Measurements from ENCODE around the gene D2HGDH.
"Not testable (repeated sequence)": the region's sequence is repeated elsewhere in the genome, so short reads cannot be mapped to it uniquely, and the experiment has no call there.

DNA sequence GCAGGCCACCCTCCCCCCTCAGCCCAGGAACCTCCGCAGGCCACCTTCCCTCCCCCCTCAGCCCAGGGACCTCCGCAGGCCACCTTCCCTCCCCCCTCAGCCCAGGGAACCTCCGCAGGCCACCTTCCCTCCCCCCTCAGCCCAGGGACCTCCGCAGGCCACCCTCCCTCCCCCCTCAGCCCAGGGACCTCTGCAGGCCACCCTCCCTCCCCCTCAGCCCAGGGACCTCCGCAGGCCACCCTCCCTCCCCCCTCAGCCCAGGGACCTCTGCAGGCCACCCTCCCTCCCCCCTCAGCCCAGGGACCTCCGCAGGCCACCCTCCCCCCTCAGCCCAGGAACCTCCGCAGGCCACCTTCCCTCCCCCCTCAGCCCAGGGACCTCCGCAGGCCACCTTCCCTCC, 71.8 kb downstream of the D2HGDH start:
- TF ChIP-seq EZH2phosphoT487 (IDR thresholded peaks at IDR 0.05; ENCODE audit: borderline replicate concordance, low read depth, low read length) = not testable (repeated sequence)
- TF ChIP-seq, protein P1, sequence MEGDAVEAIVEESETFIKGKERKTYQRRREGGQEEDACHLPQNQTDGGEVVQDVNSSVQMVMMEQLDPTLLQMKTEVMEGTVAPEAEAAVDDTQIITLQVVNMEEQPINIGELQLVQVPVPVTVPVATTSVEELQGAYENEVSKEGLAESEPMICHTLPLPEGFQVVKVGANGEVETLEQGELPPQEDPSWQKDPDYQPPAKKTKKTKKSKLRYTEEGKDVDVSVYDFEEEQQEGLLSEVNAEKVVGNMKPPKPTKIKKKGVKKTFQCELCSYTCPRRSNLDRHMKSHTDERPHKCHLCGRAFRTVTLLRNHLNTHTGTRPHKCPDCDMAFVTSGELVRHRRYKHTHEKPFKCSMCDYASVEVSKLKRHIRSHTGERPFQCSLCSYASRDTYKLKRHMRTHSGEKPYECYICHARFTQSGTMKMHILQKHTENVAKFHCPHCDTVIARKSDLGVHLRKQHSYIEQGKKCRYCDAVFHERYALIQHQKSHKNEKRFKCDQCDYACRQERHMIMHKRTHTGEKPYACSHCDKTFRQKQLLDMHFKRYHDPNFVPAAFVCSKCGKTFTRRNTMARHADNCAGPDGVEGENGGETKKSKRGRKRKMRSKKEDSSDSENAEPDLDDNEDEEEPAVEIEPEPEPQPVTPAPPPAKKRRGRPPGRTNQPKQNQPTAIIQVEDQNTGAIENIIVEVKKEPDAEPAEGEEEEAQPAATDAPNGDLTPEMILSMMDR (conservative IDR thresholded peaks at IDR 0.05; ENCODE audit: low read length) = not testable (repeated sequence)

Data from OCI-LY7 (cell line).